ENCODE data around the gene FGFR3.

The FGFR3 gene

DNA sequence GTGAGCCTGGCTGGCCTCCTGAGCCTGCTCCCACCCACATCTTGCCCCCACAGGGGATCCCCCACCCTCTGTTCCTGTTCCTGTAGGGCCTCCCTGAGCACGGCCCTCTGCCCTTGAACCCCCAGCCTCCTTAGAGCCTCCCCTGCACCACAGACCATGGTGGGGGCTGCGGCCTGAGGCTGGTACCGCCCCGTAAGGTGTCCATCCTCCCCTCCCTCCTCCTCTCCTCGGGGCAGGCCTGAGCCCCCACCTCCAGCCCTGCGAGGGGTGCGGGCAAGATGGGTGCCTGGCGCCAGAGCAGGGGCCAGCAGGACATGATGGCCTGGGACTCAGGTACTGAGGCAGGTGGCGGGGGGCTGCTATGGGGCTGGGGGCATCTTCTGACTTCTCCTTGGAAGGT, 28.4 kb upstream of the FGFR3 start:
- TF ChIP-seq CTCF (IDR thresholded peaks at IDR 0.05; ENCODE audit: low read depth, low read length, missing control alignments), result no peak
- DNase-seq (ENCODE audit: extremely low read depth, low read depth), result no peak

DNA sequence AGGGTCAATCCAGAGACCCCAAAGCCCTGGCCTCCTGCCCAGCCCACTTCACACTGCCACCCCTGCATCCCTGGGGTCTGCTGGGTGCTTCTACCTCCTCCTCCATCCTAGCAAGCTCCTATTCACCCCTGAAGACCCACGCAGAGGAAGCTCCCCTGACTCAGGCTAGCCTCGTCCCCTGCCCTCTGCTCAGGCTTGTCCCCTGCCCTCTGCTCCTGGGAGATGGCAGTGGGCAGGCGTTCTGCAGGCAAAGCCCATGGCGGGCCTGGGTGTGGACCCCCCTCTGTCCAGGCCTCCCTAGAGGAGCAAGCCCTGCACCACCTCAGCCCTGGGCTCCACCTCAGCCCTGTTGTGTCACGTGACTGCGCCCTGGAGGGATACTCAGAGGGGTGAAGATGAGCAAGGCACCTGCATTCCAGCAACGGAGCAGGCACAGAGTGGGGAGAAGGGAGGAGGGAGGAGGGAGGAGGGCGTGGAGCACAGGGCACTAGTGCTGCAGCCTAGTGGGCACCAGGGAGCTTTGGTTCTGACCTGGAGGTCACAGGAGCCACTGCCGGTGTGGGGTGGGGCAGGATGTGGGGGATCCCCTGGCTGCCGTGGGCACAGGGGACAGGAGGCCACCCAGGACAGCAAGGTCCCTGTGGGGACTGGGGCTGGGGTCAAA, 27.6 kb upstream of the FGFR3 start:
- TF ChIP-seq CTCF (IDR thresholded peaks at IDR 0.05; ENCODE audit: low read depth, low read length, missing control alignments), result no peak
- no peak overlapping the region for H3K4me3 ChIP-seq (replicated peaks; ENCODE audit: low read depth, low read length)
- no peak for DNase-seq (ENCODE audit: extremely low read depth, low read depth)

More for the DNA sequence above, 28.4 kb upstream of the FGFR3 start:
- no peak overlapping the region for H3K4me3 ChIP-seq (replicated peaks; ENCODE audit: low read depth, low read length)

- no peak for TF ChIP-seq CTCF (IDR thresholded peaks at IDR 0.05; ENCODE audit: low read depth, low read length, missing control alignments)
- no peak overlapping the region for H3K4me3 ChIP-seq (replicated peaks; ENCODE audit: low read depth, low read length)
- no peak for DNase-seq (ENCODE audit: extremely low read depth, low read depth)
Measured at GRCh38 chr4:1766106-1767060, 26.7 kb upstream of the FGFR3 start.

- no peak for DNase-seq (ENCODE audit: extremely low read depth, low read depth)
- H3K4me3 ChIP-seq (replicated peaks; ENCODE audit: low read depth, low read length), result no peak overlapping the region
- no peak for TF ChIP-seq CTCF (IDR thresholded peaks at IDR 0.05; ENCODE audit: low read depth, low read length, missing control alignments)
Measured at GRCh38 chr4:1767061-1767769, 25.9 kb upstream of the FGFR3 start.

- no peak overlapping the region for H3K4me3 ChIP-seq (replicated peaks; ENCODE audit: low read depth, low read length)
- peak; percentile 19 for TF ChIP-seq CTCF (IDR thresholded peaks at IDR 0.05; ENCODE audit: low read depth, low read length, missing control alignments)
Measured at GRCh38 chr4:1767770-1768366, 25.2 kb upstream of the FGFR3 start.

GRCh38 chr4:1768367-1769034, 24.6 kb upstream of the FGFR3 start:
- no peak for DNase-seq (ENCODE audit: extremely low read depth, low read depth)
- TF ChIP-seq CTCF (IDR thresholded peaks at IDR 0.05; ENCODE audit: low read depth, low read length, missing control alignments), result no peak
- no peak overlapping the region for H3K4me3 ChIP-seq (replicated peaks; ENCODE audit: low read depth, low read length)

More at GRCh38 chr4:1767770-1768366, 25.2 kb upstream of the FGFR3 start:
- no peak for DNase-seq (ENCODE audit: extremely low read depth, low read depth)

All from HFF-Myc (cell line).